Fibroblast of lung (primary cell): ENCODE results near the gene SAP30BP.

Experiments
- EZH2 ChIP-seq: IDR thresholded peaks from 2 replicates; pipeline ENCODE4 v1.5.1; 2012; ENCODE audit warnings: low read length, control low read depth, mild to moderate bottlenecking; ENCODE audit errors: missing control alignments
- TF ChIP-seq, protein P1 (sequence below), 2 donors: IDR thresholded peaks in 1 of 2; conservative IDR thresholded peaks in 1 of 2; 1 replicate in 1 of 2; 2 replicates in 1 of 2; pipeline ENCODE4 v1.5.1; 2011 to 2012; ENCODE audit warnings: low read length in 2 of 2, control low read depth in 1 of 2, inconsistent platforms in 1 of 2, low read depth in 1 of 2, mild to moderate bottlenecking in 1 of 2

DNA sequence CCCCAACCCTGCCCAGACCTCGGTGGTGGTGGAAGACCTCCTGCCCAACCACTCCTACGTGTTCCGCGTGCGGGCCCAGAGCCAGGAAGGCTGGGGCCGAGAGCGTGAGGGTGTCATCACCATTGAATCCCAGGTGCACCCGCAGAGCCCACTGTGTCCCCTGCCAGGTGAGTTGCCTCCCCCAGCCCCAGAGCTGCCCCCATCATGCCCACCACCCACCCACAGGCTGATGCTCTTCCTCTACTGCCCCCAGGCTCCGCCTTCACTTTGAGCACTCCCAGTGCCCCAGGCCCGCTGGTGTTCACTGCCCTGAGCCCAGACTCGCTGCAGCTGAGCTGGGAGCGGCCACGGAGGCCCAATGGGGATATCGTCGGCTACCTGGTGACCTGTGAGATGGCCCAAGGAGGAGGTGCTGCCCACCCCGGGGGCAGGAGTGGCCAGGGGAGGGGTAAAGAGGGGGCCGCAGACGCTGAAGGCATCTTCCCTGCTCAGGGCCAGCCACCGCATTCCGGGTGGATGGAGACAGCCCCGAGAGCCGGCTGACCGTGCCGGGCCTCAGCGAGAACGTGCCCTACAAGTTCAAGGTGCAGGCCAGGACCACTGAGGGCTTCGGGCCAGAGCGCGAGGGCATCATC is 89.4 kb downstream of the SAP30BP start:
- TF ChIP-seq, protein P1, sequence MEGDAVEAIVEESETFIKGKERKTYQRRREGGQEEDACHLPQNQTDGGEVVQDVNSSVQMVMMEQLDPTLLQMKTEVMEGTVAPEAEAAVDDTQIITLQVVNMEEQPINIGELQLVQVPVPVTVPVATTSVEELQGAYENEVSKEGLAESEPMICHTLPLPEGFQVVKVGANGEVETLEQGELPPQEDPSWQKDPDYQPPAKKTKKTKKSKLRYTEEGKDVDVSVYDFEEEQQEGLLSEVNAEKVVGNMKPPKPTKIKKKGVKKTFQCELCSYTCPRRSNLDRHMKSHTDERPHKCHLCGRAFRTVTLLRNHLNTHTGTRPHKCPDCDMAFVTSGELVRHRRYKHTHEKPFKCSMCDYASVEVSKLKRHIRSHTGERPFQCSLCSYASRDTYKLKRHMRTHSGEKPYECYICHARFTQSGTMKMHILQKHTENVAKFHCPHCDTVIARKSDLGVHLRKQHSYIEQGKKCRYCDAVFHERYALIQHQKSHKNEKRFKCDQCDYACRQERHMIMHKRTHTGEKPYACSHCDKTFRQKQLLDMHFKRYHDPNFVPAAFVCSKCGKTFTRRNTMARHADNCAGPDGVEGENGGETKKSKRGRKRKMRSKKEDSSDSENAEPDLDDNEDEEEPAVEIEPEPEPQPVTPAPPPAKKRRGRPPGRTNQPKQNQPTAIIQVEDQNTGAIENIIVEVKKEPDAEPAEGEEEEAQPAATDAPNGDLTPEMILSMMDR (conservative IDR thresholded peaks at IDR 0.05 in 1 of 2, IDR thresholded peaks at IDR 0.05 in 1 of 2; ENCODE audit: low read depth in 1 of 2, low read length in 2 of 2) = no peak
- no peak for TF ChIP-seq EZH2
